ENCODE results near the gene MDP1. TPM values are rescaled to one million over a fixed set of nuclear protein-coding genes. Genes with fewer than 3 reads are reported as not detected.

The MDP1 gene
- total and polyA plus RNA-seq, 2 of the 8 experiments (the other 6 are each of a cell fraction or from before 2014, with no cell fraction given) = 17.7 to 32.2 TPM

DNA sequence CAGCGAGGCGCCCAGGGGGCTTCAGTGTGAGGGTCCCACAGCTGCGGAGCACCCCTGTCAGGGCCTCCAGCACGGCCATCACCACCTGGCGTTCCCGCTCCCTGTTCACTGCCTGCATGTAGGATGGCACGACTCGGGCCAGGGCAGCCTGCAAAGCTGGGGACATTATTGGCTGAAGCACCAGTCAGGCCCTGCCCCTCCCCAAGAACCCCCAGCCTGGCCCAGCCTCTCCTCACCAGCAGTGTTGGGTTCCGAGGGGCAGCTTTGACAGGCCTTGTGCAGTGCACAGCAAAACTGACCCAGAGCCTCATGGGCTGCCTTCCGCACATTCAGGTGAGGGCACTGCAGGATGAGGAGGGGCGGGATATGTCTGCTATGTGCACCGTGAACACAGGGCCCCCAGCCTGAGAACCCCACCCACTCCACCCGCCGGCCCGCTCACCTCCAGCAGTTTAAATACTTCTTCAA lies 32.8 kb downstream of the MDP1 start (continued):
- TF ChIP-seq TAF1 (IDR thresholded peaks at IDR 0.05; ENCODE audit: low read depth, low read length) (no peak), ATF2 (IDR thresholded peaks at IDR 0.05; ENCODE audit: low read length) (no peak), NRF1 (IDR thresholded peaks at IDR 0.05; ENCODE audit: low read depth, low read length) (no peak), JUN (IDR thresholded peaks at IDR 0.05; ENCODE audit: low read depth, low read length) (no peak), RAD21 (IDR thresholded peaks at IDR 0.05 in 1 of 2, conservative IDR thresholded peaks at IDR 0.05 in 1 of 2; ENCODE audit: low read depth in 2 of 2, low read length in 2 of 2) (no peak)

Data from H1 (cell line).